Choroid plexus epithelial cell (primary cell): Measurements from ENCODE around the gene UBR4.
"Not testable (repeated sequence)": the region's sequence is repeated elsewhere in the genome, so short reads cannot be mapped to it uniquely, and the experiment has no call there.

Experiments used
- DNase-seq: peaks from one replicate; pipeline ENCODE4 v3.0.0-alpha.2; 2010; ENCODE audit warnings: low read depth
- H3K4me3 ChIP-seq: 2 replicates; pipeline ENCODE4 v1.5.1; 2011; ENCODE audit warnings: low read depth, mild to moderate bottlenecking, control low read depth, low read length, moderate library complexity
- TF ChIP-seq, protein P1 (sequence below): conservative IDR thresholded peaks from 2 replicates; pipeline ENCODE4 v1.5.1; 2011; ENCODE audit warnings: low read depth, mild to moderate bottlenecking, control low read depth, inconsistent platforms, low read length, moderate library complexity

The UBR4 gene

DNA sequence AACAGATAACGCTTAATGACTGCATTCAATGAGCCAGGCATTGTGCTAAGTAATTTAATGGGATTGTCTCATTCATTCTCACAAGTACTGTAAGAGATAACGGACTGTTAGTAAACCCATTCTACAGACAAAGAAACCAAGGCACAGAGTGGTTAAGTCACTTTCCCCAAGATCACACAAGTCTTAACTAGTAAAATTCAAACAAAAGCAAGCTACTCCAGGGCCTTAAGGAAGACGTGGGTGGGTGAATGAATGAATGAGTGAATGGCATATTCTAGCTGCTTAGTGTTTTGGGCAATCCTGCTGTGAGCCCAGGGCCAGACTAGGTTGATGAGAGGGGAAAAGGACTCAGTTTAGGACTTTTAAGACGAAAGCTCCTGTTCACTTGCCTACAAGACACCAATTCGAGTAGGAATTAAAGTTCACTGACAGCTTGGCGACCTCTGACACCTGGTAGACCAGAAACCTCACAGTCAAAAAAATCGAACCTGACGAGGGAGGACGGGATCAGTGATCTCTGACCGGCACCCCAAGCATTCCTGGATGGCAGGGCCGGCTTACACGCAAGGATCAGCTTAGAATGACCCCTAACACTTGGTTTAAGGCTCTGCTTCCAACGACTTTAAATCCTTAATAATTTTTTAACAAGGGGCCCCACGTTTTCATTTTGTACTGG lies 40.7 kb upstream of the UBR4 start:
- H3K4me3 ChIP-seq, result peak overlapping the region; percentile 67
- TF ChIP-seq, protein P1, sequence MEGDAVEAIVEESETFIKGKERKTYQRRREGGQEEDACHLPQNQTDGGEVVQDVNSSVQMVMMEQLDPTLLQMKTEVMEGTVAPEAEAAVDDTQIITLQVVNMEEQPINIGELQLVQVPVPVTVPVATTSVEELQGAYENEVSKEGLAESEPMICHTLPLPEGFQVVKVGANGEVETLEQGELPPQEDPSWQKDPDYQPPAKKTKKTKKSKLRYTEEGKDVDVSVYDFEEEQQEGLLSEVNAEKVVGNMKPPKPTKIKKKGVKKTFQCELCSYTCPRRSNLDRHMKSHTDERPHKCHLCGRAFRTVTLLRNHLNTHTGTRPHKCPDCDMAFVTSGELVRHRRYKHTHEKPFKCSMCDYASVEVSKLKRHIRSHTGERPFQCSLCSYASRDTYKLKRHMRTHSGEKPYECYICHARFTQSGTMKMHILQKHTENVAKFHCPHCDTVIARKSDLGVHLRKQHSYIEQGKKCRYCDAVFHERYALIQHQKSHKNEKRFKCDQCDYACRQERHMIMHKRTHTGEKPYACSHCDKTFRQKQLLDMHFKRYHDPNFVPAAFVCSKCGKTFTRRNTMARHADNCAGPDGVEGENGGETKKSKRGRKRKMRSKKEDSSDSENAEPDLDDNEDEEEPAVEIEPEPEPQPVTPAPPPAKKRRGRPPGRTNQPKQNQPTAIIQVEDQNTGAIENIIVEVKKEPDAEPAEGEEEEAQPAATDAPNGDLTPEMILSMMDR, result no peak
- DNase-seq, result no peak

GRCh38 chr1:19240673-19241538 lies 30.8 kb upstream of the UBR4 start:
- TF ChIP-seq, protein P1, result peak; percentile 91
- peak; percentile 85 for DNase-seq
- H3K4me3 ChIP-seq, result no peak overlapping the region

- DNase-seq, result no peak
- TF ChIP-seq, protein P1, result no peak
- no peak overlapping the region for H3K4me3 ChIP-seq
Measured at GRCh38 chr1:19239876-19240275, 29.8 kb upstream of the UBR4 start.

DNA sequence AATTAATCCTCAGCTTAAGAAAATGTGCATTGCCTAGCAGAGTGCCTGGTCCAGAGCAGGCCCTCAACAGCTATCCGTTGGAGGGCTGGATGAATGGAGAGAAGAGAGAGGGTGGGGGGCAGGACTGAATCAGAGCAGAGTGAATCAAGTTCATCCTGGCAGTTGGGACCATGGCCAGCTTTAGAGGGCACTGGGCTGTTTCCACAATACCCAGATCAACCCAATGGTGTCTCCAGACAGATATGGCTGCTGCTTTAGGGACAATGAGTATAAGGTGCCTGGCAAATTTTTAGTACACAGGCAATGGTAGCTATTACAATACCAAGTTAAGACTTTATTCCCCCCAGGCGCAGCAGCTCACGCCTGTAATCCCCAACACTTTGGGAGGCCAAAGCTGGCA lies 24.2 kb upstream of the UBR4 start:
- TF ChIP-seq, protein P1, result no peak
- H3K4me3 ChIP-seq, result no peak overlapping the region
- no peak for DNase-seq

DNA sequence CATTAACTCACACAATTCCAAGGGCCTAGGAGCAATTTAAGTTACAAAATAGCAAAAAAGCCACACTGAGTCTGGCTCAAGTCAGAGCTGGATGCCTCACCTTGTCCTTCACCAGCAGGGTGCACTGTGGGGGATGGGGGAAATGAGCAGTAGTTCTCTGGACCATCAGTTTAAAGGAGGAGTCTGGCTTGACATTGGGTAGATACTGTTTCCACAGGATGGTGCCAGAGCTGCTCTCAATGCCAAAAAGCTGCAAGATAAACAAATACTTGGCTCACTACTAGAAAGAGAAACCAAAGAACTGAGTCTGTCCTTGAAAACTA lies 22.4 kb upstream of the UBR4 start:
- peak; percentile 86 for DNase-seq
- TF ChIP-seq, protein P1, result peak; percentile 51
- no peak overlapping the region for H3K4me3 ChIP-seq

DNA sequence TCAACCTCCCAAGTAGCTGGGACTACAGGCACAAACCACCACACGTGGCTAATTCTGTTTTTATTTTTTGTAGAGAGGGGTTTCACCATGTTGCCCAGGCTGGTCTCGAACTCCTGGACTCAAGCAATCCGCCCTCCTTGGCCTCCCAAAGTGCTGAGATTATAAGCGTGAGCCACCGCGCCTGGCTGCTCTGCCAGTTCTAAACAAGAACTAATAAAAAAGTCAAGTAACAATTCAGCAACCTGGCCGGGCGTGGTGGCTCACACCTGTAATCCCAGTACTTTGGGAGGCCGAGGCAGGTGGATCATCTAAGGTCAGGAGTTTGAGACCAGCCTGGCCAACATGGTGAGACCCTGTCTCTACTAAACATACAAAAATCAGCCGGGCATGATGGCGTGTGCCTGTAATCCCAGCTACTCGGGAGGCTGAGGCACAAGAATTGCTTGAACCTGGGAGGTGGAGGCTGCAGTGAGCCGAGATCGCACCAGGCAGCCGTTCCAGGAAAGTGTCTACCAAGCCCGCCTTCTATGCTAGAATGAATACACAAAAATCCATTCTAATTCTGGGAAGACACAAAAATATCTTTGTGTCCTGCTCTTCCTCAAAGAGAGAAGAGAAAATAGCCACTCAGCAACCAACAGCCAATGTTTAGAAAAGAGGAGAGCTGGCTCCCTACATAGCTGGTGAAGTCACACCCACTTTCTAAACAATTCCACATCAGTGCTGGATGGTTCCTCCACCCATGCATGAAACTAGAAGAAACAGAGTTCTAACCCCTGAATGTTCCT lies 21.9 kb upstream of the UBR4 start:
- H3K4me3 ChIP-seq, result not testable (repeated sequence)

GRCh38 chr1:19229828-19230325 lies 19.8 kb upstream of the UBR4 start:
- TF ChIP-seq, protein P1, result no peak
- DNase-seq, result peak; percentile 28
- no peak overlapping the region for H3K4me3 ChIP-seq

More for the DNA sequence above, 21.9 kb upstream of the UBR4 start:
- DNase-seq, result not testable (repeated sequence)
